ENCODE results near the gene PHOSPHO2.

DNA sequence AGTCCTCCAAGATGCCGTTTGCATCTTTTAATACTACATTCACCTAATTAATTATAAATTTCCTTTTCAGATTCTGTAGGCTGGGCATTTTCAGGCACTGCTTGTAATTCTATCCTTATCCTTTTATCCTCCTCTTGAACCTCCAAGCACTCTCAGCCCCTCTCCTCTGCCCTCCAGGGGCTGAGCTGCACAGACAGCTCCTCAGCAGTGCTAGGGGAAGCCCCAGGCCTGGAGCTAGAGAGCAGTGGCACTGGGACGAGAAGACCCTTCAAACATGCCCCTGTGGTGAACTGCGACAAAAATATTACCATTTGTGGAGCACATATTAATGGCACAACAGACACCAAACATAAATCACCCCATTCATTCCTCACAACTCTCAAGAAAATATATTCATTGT lies 33.0 kb upstream of the PHOSPHO2 start:
- TF ChIP-seq, protein P1, sequence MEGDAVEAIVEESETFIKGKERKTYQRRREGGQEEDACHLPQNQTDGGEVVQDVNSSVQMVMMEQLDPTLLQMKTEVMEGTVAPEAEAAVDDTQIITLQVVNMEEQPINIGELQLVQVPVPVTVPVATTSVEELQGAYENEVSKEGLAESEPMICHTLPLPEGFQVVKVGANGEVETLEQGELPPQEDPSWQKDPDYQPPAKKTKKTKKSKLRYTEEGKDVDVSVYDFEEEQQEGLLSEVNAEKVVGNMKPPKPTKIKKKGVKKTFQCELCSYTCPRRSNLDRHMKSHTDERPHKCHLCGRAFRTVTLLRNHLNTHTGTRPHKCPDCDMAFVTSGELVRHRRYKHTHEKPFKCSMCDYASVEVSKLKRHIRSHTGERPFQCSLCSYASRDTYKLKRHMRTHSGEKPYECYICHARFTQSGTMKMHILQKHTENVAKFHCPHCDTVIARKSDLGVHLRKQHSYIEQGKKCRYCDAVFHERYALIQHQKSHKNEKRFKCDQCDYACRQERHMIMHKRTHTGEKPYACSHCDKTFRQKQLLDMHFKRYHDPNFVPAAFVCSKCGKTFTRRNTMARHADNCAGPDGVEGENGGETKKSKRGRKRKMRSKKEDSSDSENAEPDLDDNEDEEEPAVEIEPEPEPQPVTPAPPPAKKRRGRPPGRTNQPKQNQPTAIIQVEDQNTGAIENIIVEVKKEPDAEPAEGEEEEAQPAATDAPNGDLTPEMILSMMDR (IDR thresholded peaks at IDR 0.05) = no peak
- TF ChIP-seq EZH2phosphoT487 (IDR thresholded peaks at IDR 0.05) (no peak), EZH2 (IDR thresholded peaks at IDR 0.05) (no peak)

Measured in neural progenitor cell (in vitro differentiated cells).